Upper lobe of left lung (tissue), 4 donors: ENCODE measurements around the gene MTCL3.

Experiments
- CTCF ChIP-seq, 6 experiments: fragments of 450-650 bp in 4 of 6; fragments of 200-600 bp in 2 of 6; sonication (generic) in 2 of 6; IDR thresholded peaks; one replicate each; pipeline ENCODE4 v1.5.1; 2016 to 2019; ENCODE audit warnings: antibody characterized with exemption in 6 of 6
- EP300 ChIP-seq, 4 donors: sonication (generic); formaldehyde crosslinking; IDR thresholded peaks; one replicate each; pipeline ENCODE4 v1.5.1; 2017; ENCODE audit warnings: antibody characterized with exemption in 4 of 4, control low read depth in 2 of 4
- POLR2A ChIP-seq, 4 donors: fragments of 450-650 bp; IDR thresholded peaks; one replicate each; pipeline ENCODE4 v1.5.1; 2016 to 2017; ENCODE audit warnings: antibody characterized with exemption in 4 of 4, mild to moderate bottlenecking in 2 of 4
- POLR2AphosphoS5 ChIP-seq, 2 donors: sonication (generic); formaldehyde crosslinking; IDR thresholded peaks; one replicate each; pipeline ENCODE4 v1.5.1; 2017; ENCODE audit warnings: antibody characterized with exemption in 2 of 2

GRCh38 chr6:127475135-127475822 is 43.9 kb downstream of the MTCL3 start:
- no peak for TF ChIP-seq CTCF (IDR thresholded peaks at IDR 0.05)
- TF ChIP-seq POLR2AphosphoS5 (IDR thresholded peaks at IDR 0.05), result no peak
- no peak for TF ChIP-seq POLR2A (IDR thresholded peaks at IDR 0.05)
- TF ChIP-seq EP300 (IDR thresholded peaks at IDR 0.05), result no peak
